SJSA1 (cell line): Measurements from ENCODE around the gene SAMD8. TPM values are rescaled to one million over a fixed set of nuclear protein-coding genes. Genes with fewer than 3 reads are reported as not detected.

Source experiments
- DNase-seq, 2 experiments: peaks; one replicate each; pipeline ENCODE4 v3.0.0-alpha.2; 2015 to 2020; ENCODE audit warnings: low spot score in 2 of 2, low read depth in 1 of 2
- H3K27ac ChIP-seq: fragments of 250-450 bp; sonication (Bioruptor Pico); 2 replicates; pipeline ENCODE4 v1.5.1; 2020; ENCODE audit warnings: mild to moderate bottlenecking, moderate library complexity
- H3K27me3 ChIP-seq: fragments of 250-450 bp; sonication (Bioruptor Pico); replicated peaks from 2 replicates; pipeline ENCODE4 v1.5.1; 2020; ENCODE audit warnings: mild to moderate bottlenecking, moderate library complexity
- H3K36me3 ChIP-seq: fragments of 250-450 bp; sonication (Bioruptor Pico); 2 replicates; pipeline ENCODE4 v1.5.1; 2020; ENCODE audit warnings: mild to moderate bottlenecking
- H3K4me1 ChIP-seq: fragments of 250-450 bp; sonication (Bioruptor Pico); replicated peaks from 2 replicates; pipeline ENCODE4 v1.6.1; 2021; ENCODE audit warnings: mild to moderate bottlenecking
- H3K4me3 ChIP-seq: fragments of 250-450 bp; sonication (Bioruptor Pico); 2 replicates; pipeline ENCODE4 v1.5.1; 2020; ENCODE audit warnings: mild to moderate bottlenecking
- H3K9me3 ChIP-seq: fragments of 250-450 bp; sonication (Bioruptor Pico); replicated peaks from 2 replicates; pipeline ENCODE4 v1.5.1; 2020; ENCODE audit warnings: mild to moderate bottlenecking
- total RNA-seq: library from RNA; depleted of rRNA; stranded (reverse); fragments of >200 nt; shearing (Covaris generic); gene quantifications from 2 replicates; pipeline ENCODE4 v1.2.3, GENCODE V29; 2014; rRNA removed

Gene SAMD8
- total RNA-seq = 11.0 and 24.8 TPM in 2 replicates

GRCh38 chr10:75111365-75111906 is at the start of gene SAMD8:
TSS of gene SAMD8 (plus strand) at chr10:75111656. CDS start at chr10:75150529, 38,873 bp downstream.
- Histone ChIP-seq H3K27ac (peak within 1 kb of the TSS; percentile 63), H3K36me3 (peaks cover 5% of the 10 kb centered on the region), H3K9me3 (no peaks in the 10 kb centered on the region), H3K27me3 (no peaks in the 10 kb centered on the region), H3K4me3 (peak within 1 kb of the TSS; percentile 79), H3K4me1 (peaks cover 13% of the 10 kb centered on the region)
- DNase-seq = peak; percentile 88 to 98

DNA sequence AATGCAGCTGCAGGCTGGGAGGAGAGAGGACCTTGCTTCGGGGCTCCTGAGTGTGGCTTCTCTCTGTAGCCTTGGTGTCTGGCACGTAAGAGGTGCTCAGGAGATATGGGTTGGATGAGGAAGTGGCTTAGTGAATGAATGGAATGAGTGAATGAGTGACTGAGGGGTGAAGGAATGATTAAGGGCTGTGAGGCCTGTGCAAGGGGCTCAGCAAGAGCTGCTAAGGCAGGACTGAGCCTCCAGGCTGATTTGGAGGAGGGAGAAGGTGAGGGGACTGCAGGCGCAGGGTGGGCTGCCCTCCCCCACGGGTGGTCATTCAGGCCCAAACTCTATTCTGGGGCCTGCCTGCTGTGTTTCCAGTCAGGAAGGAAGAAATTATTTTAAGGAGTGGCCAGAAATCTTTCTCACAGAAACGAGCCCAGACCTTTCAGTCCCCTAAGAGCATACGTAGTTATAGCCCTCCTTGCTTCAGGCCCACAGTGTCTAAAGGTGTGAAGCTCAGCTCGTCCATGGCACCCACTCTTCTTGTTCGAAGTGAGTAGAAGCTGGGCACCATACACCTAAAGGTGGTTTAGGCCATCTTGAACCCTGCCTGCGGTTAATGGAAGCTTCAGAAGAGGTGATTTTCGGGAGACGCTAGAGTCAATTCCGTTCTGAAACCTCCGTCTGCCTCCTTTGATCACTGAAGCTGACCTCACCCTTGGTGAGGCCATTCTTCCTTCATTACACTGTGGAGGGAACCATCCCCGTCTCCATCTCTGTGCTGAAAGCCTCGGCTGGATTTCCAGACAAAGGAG is 49.5 kb upstream of the SAMD8 start:
- H3K36me3 ChIP-seq = no peaks in the 10 kb centered on the region
- no peaks in the 10 kb centered on the region for H3K4me1 ChIP-seq
- DNase-seq = no peak
- H3K9me3 ChIP-seq = no peaks in the 10 kb centered on the region
- no peak overlapping the region for H3K27ac ChIP-seq
- no peak overlapping the region for H3K4me3 ChIP-seq
- no peaks in the 10 kb centered on the region for H3K27me3 ChIP-seq

GRCh38 chr10:75062506-75063299 is 48.8 kb upstream of the SAMD8 start:
- Histone ChIP-seq H3K36me3 (no peaks in the 10 kb centered on the region), H3K27ac (no peak overlapping the region), H3K27me3 (no peaks in the 10 kb centered on the region), H3K9me3 (no peaks in the 10 kb centered on the region), H3K4me1 (no peaks in the 10 kb centered on the region), H3K4me3 (no peak overlapping the region)
- no peak for DNase-seq

- Histone ChIP-seq H3K36me3 (no peaks in the 10 kb centered on the region), H3K9me3 (no peaks in the 10 kb centered on the region), H3K4me3 (no peak overlapping the region), H3K27me3 (no peaks in the 10 kb centered on the region), H3K27ac (no peak overlapping the region), H3K4me1 (no peaks in the 10 kb centered on the region)
- no peak for DNase-seq
Observed at GRCh38 chr10:75063461-75064230, 47.8 kb upstream of the SAMD8 start.

DNA sequence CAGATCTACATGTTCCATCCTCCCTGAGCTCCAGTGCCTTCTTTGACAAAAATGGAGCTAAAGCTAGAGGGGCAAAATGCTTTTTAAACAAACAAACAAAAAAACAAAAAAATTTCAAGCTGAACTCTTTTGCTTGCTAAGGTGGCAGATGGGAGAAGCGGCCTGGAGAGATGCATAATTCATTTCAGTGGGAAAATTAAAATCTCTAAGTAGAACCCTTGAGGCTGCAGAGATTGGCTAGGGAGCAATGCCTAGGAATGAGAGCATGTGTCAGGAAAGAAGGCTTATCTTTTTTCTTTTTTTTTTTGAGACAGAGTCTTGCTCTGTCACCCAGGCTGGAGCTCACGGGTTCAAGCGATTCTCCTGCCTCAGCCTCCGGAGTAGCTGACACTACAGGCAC is 46.4 kb upstream of the SAMD8 start:
- Histone ChIP-seq H3K27ac (no peak overlapping the region), H3K4me1 (no peaks in the 10 kb centered on the region), H3K27me3 (no peaks in the 10 kb centered on the region), H3K4me3 (no peak overlapping the region), H3K36me3 (no peaks in the 10 kb centered on the region), H3K9me3 (no peaks in the 10 kb centered on the region)
- no peak for DNase-seq

GRCh38 chr10:75066271-75066670 is 45.2 kb upstream of the SAMD8 start:
- DNase-seq = no peak
- H3K27ac ChIP-seq = no peak overlapping the region
- H3K4me3 ChIP-seq = no peak overlapping the region
- peaks cover 10% of the 10 kb centered on the region for H3K4me1 ChIP-seq
- no peaks in the 10 kb centered on the region for H3K27me3 ChIP-seq
- no peaks in the 10 kb centered on the region for H3K9me3 ChIP-seq
- no peaks in the 10 kb centered on the region for H3K36me3 ChIP-seq

GRCh38 chr10:75067272-75067671 is 44.2 kb upstream of the SAMD8 start:
- DNase-seq = no peak
- peaks cover 12% of the 10 kb centered on the region for H3K4me1 ChIP-seq
- no peaks in the 10 kb centered on the region for H3K9me3 ChIP-seq
- no peaks in the 10 kb centered on the region for H3K36me3 ChIP-seq
- H3K27me3 ChIP-seq = no peaks in the 10 kb centered on the region
- no peak overlapping the region for H3K27ac ChIP-seq
- no peak overlapping the region for H3K4me3 ChIP-seq

DNA sequence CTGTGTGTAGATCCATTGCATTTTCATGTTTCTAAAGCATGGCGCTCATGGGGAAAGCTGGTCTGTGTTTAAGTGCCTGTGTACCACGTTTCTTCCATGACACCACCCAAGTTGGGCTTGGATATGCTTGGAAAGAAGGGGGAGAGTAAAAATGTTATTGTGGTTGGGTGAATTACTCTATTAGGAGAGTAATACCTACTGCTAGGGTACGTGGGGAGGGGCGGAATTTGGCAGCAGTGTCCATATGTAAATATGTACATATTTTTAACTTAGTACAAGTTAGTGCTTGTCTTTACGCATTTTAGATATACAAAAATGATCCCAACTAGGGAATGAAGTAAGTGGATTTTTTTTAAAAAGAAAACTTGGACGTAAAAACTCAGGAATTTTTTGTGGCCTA is 42.9 kb upstream of the SAMD8 start:
- no peaks in the 10 kb centered on the region for H3K27me3 ChIP-seq
- no peak overlapping the region for H3K27ac ChIP-seq
- H3K36me3 ChIP-seq = no peaks in the 10 kb centered on the region
- no peaks in the 10 kb centered on the region for H3K9me3 ChIP-seq
- peaks cover 12% of the 10 kb centered on the region for H3K4me1 ChIP-seq
- DNase-seq = no peak
- H3K4me3 ChIP-seq = no peak overlapping the region

GRCh38 chr10:75070476-75070875 is 41.0 kb upstream of the SAMD8 start:
- DNase-seq = no peak
- H3K36me3 ChIP-seq = no peaks in the 10 kb centered on the region
- H3K27me3 ChIP-seq = no peaks in the 10 kb centered on the region
- H3K4me3 ChIP-seq = no peak overlapping the region
- no peak overlapping the region for H3K27ac ChIP-seq
- no peaks in the 10 kb centered on the region for H3K9me3 ChIP-seq
- peaks cover 12% of the 10 kb centered on the region for H3K4me1 ChIP-seq

DNA sequence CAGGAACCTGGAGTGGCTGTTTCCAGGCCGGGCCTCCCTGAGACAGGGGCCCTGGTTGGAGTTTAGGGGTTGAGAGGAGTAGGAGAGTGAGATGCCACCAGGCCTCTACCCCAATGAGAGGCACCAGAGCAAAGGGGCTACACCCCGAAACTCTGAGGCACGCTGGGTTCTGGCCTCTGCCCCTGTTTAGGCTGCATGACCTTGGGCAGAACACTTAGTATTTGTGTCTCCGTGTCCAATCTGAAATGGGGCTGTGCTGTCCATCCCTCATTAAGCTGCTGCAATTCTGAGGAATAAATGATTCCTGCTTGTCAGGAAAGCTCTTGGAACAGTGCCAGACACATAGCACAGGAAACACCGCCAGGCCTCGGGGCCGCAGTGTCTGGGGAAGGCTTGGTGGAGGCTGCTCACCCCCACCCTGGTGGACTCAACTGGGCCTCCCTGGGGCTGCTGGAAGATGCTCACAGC is 40.5 kb upstream of the SAMD8 start:
- peaks cover 12% of the 10 kb centered on the region for H3K4me1 ChIP-seq
- no peak for DNase-seq
- no peak overlapping the region for H3K4me3 ChIP-seq
- no peak overlapping the region for H3K27ac ChIP-seq
- no peaks in the 10 kb centered on the region for H3K36me3 ChIP-seq
- H3K9me3 ChIP-seq = no peaks in the 10 kb centered on the region
- H3K27me3 ChIP-seq = no peaks in the 10 kb centered on the region

- Histone ChIP-seq H3K36me3 (no peaks in the 10 kb centered on the region), H3K9me3 (no peaks in the 10 kb centered on the region), H3K4me3 (no peak overlapping the region), H3K27ac (no peak overlapping the region), H3K4me1 (peaks cover 12% of the 10 kb centered on the region), H3K27me3 (no peaks in the 10 kb centered on the region)
- no peak for DNase-seq
Observed at GRCh38 chr10:75071756-75072155, 39.7 kb upstream of the SAMD8 start.

- DNase-seq = no peak
- Histone ChIP-seq H3K4me3 (no peak overlapping the region), H3K4me1 (peaks cover 12% of the 10 kb centered on the region), H3K27me3 (no peaks in the 10 kb centered on the region), H3K9me3 (no peaks in the 10 kb centered on the region), H3K36me3 (no peaks in the 10 kb centered on the region), H3K27ac (no peak overlapping the region)
Observed at GRCh38 chr10:75072727-75073126, 38.7 kb upstream of the SAMD8 start.

GRCh38 chr10:75073442-75073841 is 38.0 kb upstream of the SAMD8 start:
- H3K4me1 ChIP-seq = peaks cover 12% of the 10 kb centered on the region
- DNase-seq = no peak
- no peak overlapping the region for H3K4me3 ChIP-seq
- H3K9me3 ChIP-seq = no peaks in the 10 kb centered on the region
- no peaks in the 10 kb centered on the region for H3K27me3 ChIP-seq
- no peaks in the 10 kb centered on the region for H3K36me3 ChIP-seq
- H3K27ac ChIP-seq = no peak overlapping the region
